ENCODE results near the gene CFAP410. TPM values are rescaled to one million over a fixed set of nuclear protein-coding genes. Genes with fewer than 3 reads are reported as not detected.

The CFAP410 gene
- total RNA-seq, 1 donor from 2014 or later, result 23.4 TPM

DNA sequence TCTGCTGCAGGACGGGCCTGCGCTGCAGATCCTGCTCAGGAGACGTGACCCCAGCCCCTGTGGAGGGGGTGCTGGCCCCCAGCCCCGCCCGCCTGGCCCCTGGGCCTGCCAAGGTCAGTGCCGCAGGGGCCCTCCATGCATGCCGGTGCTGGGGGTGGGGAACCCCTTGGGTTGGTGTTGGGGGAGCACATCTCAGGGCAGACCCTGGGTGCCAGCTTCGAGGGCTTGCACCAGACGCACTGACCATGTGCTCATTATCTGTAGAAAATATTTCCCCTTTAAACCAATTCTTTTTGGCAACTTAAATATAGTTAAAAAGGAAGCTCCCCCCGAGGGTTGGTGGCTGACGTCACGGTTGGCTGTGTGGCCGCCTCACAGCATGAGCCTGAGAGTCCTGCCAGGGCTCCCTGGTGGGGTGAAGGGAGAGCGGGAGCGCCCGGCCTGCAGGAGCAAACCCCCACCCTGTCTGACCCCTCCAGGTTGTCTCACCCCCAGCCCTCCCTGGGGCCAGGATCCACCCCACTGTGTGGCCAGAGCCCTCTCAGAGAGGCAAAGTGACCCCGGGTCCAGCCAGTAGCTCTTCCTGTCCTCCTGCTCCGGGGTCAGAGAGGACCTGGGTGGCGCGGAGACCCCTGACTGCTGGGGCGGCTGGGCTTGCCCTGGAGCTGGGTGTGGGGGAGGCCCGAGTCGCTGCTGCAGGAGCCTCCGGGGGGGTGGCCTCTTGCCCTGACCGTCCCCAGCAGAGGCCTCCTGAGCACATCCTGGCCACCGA lies 44.6 kb downstream of the CFAP410 start:
- Mint-ChIP-seq H3K36me3 (ENCODE audit: unreplicated experiment) (no peaks in the 10 kb centered on the region), H3K9me3 (ENCODE audit: unreplicated experiment) (no peaks in the 10 kb centered on the region), H3K27me3 (ENCODE audit: unreplicated experiment) (no peaks in the 10 kb centered on the region), H3K4me3 (ENCODE audit: unreplicated experiment) (no peak overlapping the region), H3K4me1 (ENCODE audit: unreplicated experiment) (peaks cover 30% of the 10 kb centered on the region), H3K27ac (ENCODE audit: unreplicated experiment) (no peak overlapping the region)
- DNase-seq (ENCODE audit: extremely low spot score, unreplicated experiment), result no peak
- TF ChIP-seq, protein P1, sequence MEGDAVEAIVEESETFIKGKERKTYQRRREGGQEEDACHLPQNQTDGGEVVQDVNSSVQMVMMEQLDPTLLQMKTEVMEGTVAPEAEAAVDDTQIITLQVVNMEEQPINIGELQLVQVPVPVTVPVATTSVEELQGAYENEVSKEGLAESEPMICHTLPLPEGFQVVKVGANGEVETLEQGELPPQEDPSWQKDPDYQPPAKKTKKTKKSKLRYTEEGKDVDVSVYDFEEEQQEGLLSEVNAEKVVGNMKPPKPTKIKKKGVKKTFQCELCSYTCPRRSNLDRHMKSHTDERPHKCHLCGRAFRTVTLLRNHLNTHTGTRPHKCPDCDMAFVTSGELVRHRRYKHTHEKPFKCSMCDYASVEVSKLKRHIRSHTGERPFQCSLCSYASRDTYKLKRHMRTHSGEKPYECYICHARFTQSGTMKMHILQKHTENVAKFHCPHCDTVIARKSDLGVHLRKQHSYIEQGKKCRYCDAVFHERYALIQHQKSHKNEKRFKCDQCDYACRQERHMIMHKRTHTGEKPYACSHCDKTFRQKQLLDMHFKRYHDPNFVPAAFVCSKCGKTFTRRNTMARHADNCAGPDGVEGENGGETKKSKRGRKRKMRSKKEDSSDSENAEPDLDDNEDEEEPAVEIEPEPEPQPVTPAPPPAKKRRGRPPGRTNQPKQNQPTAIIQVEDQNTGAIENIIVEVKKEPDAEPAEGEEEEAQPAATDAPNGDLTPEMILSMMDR (IDR thresholded peaks at IDR 0.05), result no peak

DNA sequence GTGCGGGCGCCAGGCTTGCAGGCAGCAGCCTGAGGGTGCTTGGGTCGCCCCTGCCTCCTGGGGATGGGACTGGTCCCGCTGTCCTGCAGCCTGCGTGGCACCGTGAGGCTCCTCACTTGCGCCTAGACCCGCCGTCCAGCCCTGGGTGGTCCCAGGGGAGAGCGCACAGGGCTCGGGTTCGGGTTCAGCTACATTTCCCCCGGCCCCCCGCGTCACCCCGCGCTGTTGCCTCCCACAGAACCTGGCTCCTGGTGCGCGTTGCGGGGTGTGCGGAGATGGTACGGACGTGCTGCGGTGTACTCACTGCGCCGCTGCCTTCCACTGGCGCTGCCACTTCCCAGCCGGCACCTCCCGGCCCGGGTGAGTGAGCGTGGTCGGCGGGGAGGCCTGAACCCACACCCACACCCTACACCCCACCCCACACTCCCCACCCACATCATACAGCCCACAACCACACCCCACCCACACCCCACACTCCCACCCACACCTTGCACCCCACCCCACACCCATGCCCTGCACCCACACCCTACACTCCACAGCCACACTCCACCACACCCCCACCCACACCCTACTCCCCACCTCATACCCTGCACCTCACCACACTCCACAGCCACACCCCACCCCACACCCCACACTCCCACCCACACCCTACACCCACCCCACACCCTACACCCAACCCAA lies 45.5 kb downstream of the CFAP410 start:
- no peak for DNase-seq (ENCODE audit: extremely low spot score, unreplicated experiment)
- Mint-ChIP-seq H3K4me3 (ENCODE audit: unreplicated experiment) (no peak overlapping the region), H3K27me3 (ENCODE audit: unreplicated experiment) (no peaks in the 10 kb centered on the region), H3K36me3 (ENCODE audit: unreplicated experiment) (no peaks in the 10 kb centered on the region), H3K9me3 (ENCODE audit: unreplicated experiment) (no peaks in the 10 kb centered on the region), H3K4me1 (ENCODE audit: unreplicated experiment) (peaks cover 25% of the 10 kb centered on the region), H3K27ac (ENCODE audit: unreplicated experiment) (no peak overlapping the region)
- TF ChIP-seq, protein P1 (IDR thresholded peaks at IDR 0.05), result no peak

DNA sequence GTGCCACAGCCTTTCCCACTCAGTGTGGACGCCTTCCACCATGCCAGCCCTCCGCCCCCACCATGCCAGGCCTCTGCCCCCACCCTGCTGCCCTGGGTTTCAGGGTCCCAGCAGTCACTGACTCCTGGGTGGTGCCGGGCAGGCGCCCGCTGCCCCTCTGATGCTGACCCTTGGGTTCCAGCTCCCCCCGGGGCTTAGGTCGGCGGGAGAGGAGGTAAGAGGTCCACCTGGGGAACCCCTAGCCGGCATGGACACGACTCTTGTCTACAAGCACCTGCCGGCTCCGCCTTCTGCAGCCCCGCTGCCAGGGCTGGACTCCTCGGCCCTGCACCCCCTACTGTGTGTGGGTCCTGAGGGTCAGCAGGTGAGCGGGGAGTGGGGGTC lies 46.4 kb downstream of the CFAP410 start:
- Mint-ChIP-seq H3K27me3 (ENCODE audit: unreplicated experiment) (peaks cover 1% of the 10 kb centered on the region), H3K9me3 (ENCODE audit: unreplicated experiment) (no peaks in the 10 kb centered on the region), H3K27ac (ENCODE audit: unreplicated experiment) (no peak overlapping the region), H3K4me1 (ENCODE audit: unreplicated experiment) (peaks cover 20% of the 10 kb centered on the region), H3K36me3 (ENCODE audit: unreplicated experiment) (no peaks in the 10 kb centered on the region), H3K4me3 (ENCODE audit: unreplicated experiment) (no peak overlapping the region)
- TF ChIP-seq, protein P1 (IDR thresholded peaks at IDR 0.05), result no peak
- no peak for DNase-seq (ENCODE audit: extremely low spot score, unreplicated experiment)

DNA sequence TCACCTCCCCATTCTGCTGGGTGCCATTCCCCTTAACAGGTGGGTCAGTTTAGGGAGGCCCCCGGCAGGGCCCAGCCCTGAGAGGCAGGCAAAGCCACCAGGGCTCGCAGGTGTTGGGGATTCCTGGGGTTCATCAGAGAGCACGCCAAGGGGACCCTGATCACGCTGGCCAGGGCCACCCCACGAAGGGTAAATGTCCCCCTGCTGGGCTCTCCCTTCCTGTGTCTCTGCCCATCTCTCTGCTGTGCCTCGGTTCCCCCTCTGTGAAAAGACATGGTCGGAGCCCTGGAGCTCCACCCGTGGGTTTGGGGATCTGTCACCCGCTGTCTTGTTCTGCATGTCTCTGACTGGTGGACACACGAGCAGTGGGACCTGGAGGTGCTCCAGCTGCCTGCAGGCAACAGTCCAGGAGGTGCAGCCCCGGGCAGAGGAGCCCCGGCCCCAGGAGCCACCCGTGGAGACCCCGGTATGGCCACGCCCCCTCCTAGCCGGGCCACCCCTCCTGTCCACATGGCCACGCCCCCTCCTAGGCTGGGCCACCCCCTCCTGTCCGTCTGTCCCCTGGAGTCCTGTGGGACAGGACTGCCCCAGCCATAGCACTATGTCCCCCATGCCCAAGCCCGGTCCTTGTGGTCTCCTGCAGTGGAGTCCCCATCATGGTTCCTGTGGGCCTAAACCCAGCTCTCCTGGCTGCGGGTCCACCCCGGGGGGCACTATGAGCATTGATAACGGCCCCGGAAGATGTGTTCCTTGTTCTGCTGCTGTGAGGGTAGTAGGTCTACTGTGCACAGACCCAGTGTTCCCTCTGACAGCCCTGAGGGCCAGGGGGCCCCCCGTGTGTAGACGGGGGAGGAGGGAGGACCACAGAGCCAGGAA lies 47.0 kb downstream of the CFAP410 start:
- H3K9me3 Mint-ChIP-seq (ENCODE audit: unreplicated experiment), result no peaks in the 10 kb centered on the region
- H3K36me3 Mint-ChIP-seq (ENCODE audit: unreplicated experiment), result no peaks in the 10 kb centered on the region
- peaks cover 3% of the 10 kb centered on the region for H3K27me3 Mint-ChIP-seq (ENCODE audit: unreplicated experiment)
- TF ChIP-seq, protein P1 (IDR thresholded peaks at IDR 0.05), result no peak
- no peak overlapping the region for H3K27ac Mint-ChIP-seq (ENCODE audit: unreplicated experiment)
- no peak for DNase-seq (ENCODE audit: extremely low spot score, unreplicated experiment)
- no peak overlapping the region for H3K4me3 Mint-ChIP-seq (ENCODE audit: unreplicated experiment)
- peaks cover 14% of the 10 kb centered on the region for H3K4me1 Mint-ChIP-seq (ENCODE audit: unreplicated experiment)
